GM19324 (cell line): ENCODE data around the gene FOXK1.
"Not testable (repeated sequence)": the region's sequence is repeated elsewhere in the genome, so short reads cannot be mapped to it uniquely, and the experiment has no call there.

Experiments
- ATAC-seq: cut with Tn5 transposase; IDR thresholded peaks from one replicate; pipeline ENCODE4 v1.9.1; 2021; ENCODE audit warnings: mild to moderate bottlenecking, moderate library complexity; ENCODE audit not compliant: unreplicated experiment, low FRiP score

The FOXK1 gene

DNA sequence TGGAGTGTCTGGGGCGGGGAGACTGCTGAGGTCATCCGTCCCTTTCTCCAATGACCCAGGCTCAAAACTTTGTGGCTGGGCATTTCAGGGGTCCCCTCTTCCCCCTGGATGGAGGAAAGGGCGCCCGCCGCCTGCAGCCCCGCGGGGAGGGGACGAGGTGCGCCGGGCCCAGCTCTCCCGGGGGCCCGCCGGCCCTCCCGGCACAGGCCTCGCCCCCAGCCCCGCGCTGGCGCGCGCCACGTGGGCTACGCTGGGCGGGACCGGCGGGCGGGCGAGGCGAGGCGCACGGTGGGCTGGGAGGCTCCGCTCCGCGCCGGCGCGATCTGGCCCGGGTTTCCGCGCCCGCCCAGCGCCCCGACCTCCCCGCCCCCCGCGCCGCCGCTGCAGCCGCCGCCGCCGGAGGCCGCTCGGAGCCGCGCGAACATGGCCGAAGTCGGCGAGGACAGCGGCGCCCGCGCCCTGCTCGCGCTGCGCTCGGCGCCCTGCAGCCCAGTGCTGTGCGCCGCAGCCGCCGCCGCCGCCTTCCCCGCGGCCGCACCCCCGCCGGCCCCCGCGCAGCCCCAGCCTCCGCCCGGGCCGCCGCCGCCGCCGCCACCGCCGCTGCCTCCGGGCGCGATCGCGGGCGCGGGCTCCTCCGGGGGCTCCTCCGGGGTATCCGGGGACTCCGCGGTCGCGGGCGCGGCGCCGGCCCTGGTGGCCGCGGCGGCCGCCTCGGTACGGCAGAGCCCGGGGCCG is at the start of gene FOXK1:
FOXK1 (plus strand) TSS at position 410 of the 735 bp plus-strand sequence; CDS start at position 424, 14 bp downstream.
- ATAC-seq: peak; percentile 72

DNA sequence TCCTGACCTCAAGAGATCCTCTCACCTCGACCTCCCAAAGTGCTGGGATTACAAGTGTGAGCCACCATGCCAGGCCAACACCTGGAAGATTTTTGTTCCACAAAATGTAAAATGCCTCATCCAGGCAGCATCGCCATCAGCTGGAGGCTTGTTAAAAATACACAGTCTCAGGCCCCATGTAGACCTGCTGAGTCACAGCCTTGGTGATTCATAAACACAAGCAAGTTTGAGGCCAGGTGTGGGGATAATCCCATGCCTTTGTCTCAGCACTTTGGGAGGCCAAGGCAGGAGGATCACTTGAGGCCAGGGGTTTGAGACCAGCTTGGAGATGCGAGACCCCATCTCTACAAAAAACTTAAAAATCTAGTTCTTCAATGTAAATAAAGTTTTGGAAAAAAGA is 49.1 kb upstream of the FOXK1 start:
- no peak for ATAC-seq

DNA sequence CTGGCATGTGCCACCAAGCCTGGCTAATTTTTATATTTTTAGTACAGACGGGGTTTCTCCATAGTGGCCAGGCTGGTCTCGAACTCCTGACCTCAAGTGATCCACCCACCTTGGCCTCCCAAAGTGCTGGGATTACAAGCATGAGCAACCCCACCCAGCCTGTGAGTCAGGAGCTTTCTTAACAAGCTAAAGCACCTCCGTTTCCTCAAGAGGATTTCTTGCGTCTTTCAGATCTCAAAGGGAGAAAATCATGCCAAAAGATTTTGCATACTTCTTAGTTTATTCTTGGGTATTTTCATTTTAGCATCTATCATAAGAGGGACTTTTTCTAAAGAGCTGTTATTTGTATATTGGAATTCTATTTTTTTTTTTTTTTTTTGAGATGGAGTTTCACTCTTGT is 47.9 kb upstream of the FOXK1 start:
- ATAC-seq: no peak

DNA sequence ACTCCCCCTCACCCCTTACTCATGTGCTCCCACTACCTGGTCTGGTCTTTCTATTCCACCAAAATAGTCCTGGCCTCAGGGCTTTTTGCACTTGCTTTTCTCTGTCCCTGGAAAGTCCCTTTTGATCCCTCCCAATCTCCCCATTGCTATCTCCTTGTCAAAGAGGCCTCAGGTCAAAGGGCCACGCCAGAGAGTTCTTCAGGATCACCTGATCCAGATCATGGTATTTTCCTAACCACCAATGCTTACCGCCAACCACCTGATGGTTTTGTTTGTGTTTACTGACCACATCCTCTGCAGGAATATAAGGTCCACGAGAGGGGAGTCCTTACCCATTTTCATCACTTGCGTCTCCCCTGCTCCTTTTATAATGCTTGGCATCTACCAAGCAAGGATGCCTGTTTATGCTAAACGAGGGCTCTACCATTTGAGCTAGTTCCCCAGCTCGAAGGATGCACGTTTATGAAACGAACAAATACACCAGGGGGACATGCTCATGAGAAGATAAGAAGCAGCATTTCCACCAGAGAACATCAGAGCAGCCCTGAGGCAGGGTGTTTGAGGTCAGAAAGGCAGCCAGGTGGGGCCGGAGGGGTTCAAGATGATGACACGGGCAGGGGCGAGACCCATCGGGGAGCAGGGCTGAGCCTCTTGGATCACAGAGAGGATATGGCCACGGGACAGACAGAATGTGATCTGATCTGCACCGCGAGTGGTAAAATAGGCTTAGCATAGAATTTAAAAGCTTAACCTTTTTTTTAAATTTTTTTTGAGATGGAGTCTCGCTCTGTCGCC is 43.1 kb upstream of the FOXK1 start:
- ATAC-seq: no peak

DNA sequence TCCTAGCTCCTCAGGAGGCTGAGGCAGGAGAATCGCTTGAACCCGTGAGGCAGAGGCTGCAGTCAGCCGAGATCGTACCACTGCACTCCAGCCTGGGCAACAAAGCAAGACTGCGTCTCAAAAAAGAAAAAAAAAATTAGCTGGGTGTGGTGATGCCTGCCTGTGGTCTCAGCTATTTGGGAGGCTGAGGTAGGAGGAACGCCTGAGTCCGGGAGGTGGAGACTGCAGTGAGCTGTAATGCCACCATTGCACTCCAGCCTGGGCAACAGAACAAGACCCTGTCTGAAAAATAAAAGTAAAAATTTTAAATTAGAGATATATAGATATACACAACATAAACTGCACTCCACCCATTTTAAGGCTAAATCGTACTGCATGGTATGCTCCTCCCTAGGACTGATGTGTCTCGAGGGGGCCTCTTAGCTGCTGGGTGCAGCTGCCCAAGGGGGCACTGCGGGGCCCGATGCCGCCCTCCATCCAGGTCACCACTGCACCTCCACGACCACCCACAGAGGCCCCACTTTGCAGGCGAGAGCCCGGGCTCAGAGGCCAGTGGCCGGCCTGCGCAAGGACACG is 40.9 kb upstream of the FOXK1 start:
- ATAC-seq: no peak

DNA sequence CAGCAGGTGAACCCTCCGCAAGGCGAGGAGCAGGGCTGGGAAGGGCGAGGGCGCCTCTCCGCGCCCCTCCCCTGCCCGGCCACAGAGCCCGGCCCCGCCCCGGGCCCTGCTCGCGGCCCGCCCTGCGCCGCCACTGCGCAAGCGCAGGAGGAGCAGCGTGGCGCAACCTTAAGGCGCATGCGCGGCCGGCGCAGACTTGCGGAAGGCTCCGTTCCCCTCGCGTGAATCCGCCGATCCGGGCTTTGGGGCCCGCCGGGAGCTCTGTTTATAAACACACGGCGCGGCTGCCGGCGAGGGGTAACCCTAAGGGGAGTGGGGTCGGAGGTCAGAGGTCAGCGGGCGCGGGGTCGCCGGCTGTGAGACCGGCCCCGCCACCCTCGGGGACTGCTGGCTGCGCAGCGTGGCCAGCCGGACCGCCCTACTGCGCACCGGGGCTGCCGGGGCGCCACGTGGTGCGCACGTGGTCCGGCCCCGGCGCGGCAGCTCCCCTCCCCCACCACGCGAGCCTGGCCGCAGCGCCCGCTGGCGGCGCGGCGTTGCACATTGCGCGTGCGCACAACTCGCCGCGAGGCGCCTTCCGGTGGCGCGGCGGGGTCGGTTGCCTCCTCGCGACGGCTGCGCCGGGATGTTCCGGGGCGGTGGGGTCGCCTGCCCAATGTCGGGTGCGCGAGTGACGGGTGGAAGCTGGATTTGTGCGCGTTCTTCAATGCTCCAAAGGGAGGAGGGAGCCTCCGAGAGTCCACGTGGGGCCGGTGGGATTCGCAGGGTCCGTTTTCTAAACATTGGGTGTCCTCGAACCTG is 40.2 kb upstream of the FOXK1 start:
- ATAC-seq: peak; percentile 91

DNA sequence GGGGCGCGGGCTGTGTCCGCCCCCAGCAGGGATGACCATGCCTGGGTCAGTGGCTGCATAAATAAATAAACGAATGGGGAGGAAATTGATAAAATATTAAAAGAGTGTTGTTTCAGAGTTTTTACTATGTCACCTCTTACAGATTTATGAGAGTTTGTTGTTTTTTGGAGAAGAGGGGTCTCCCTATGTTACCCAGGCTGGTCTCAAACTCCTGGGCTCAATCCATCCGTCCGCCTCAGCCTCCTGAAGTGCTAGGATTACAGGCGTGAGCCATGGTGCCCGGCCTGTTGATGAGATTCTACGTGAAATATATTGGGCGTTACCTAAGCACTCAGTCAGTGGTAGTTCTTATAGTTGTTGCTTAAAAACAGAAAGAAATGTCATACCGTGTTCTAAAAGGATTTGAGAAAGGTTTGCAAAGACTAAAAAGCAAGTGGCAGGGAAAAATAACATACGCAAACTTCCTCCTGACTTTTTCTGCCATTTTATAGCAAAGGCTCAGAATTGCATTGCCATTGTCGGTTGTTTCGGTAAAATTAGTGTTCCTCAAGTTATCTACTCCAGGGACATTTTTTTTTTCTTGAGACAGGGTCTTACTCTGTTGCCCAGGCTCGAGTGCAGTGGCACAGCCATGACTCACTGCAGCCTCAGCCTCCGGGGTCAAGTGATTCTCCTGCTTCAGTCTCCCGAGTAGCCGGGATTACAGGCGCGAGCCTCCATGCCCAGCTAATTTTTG is 39.5 kb upstream of the FOXK1 start:
- ATAC-seq: no peak

DNA sequence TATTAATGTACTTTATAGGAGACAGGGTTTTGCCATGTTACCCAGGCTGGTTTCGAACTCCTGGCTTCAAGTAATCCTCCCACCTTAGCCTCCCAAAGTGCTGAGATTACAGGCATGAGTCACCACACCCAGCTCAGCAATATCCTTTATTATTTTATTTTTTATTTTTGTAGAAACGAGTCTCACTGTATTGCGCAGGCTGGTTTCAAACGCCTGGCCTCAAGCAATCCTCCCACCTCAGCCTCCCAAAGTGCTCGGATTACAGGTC is 39.0 kb upstream of the FOXK1 start:
- ATAC-seq: not testable (repeated sequence)

DNA sequence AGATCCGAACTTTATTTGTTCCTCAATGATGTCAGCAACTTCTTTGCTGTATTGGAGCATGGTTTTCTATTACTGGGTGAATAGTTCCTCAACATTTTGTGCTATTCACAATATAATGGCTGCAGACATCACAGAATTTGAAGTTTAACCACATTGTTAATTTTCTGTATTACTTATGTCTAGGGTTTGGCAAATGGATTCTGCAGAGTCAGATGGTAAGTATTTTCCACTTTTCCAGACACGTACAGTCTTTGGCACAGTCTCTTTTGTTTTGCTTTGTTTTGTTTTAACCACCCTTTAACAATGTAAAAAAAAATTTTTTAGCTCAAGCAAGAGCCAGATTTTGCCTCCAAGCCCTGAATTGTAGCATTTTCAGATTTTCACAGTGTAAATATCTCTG is 36.8 kb upstream of the FOXK1 start:
- ATAC-seq: no peak

DNA sequence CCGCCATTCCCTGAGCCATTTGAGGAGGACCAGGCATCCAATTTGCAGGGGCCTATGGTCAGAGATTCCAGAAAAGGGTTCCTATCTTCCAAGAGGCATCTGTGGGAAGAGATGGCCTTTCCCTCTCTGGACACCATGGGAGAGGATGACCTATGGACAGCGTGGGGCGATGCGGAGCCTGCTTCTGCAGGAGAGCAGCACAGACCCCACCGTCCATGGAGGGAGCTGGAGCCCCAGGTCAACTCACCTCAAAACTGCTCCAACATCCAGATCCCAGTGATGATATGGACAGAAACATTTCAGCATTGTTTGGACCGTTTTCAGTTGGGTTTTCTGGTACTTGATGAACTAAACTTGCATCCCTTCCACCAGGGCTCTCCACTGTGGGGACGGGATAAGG is 34.0 kb upstream of the FOXK1 start:
- ATAC-seq: no peak

DNA sequence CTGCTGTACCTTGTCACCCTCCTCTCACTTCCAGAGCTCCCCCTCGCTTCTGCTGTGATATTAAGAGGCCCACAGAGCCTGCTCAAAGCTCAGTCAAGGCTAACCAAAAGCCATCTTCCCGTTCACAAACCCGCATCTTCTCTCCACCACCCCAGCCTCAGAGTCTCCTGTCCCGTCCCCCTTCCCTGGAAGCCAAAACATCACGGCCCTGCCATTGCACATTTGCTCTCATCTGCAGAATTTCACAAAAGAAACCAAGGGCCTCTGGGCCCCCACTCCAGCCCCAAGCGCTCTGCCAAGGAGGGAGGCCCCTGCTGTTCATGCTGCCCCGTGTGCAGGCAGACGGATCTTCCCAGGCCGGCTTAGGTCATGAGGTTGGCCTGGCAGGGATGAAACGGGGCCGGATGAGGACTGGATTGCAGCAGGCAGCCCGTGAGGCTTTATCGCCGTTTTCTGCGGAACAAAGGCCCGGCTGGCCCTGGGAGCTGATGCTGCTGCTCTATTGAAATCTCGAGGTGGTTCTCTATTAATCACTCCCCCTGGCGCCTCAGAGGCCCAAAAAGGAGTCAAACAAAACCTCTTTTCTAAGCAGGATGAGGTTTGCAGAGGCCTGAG is 31.6 kb upstream of the FOXK1 start:
- no peak for ATAC-seq

DNA sequence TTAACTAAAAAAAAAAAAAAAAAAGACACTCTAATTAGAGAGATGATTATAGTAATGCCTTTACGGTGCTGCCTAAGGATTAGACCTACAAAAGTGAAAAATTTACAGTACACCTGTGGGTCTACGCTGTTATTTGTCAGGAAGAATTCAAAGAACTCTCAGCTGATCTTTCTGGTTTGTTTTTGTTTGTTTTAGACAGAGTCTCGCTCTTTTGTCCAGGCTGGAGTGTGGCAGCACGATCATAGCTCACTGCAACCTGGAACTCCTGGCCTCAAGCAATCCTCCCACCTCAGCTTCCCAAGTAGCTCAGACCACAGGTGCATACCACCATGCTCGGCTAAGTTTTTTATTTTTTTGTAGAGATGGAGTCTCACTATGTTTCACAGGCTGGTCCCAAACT is 28.3 kb upstream of the FOXK1 start:
- no peak for ATAC-seq

DNA sequence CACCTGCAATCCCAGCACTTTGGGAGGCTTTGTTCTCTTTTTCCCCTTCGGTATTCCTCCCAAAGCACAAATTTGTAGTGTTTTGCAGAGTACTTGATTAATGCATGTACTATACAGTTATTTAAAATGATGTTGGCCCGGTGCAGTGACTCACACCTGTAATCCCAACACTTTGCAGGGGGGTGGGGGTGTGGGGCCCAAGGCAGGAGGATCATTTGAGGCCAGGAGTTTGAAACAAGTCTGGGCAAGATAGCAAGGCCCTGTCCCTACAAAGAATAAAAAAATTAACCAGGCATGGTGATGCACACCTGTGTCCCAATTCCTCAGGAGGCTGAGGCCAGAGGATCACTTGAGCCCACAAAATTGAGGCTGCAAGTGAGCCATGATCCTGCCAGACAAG is 26.8 kb upstream of the FOXK1 start:
- no peak for ATAC-seq

DNA sequence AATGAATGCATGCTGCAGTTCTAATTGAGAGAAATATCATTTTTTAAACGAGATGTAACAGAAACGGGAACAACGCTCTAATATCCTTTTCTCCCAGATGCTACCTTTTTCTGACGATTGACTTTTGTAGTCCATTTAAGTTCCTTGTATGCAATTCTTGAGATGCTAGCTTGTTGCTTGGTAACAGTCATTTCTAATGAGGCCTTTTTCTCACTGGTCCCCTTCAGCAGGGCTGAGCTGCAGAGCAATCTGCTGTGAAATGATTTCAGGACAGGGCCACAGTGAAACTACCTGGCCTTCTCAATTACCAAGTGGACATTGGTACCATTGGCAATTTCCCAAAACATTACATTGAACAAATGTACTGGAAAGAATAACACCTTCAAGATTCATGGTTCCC is 26.2 kb upstream of the FOXK1 start:
- no peak for ATAC-seq

DNA sequence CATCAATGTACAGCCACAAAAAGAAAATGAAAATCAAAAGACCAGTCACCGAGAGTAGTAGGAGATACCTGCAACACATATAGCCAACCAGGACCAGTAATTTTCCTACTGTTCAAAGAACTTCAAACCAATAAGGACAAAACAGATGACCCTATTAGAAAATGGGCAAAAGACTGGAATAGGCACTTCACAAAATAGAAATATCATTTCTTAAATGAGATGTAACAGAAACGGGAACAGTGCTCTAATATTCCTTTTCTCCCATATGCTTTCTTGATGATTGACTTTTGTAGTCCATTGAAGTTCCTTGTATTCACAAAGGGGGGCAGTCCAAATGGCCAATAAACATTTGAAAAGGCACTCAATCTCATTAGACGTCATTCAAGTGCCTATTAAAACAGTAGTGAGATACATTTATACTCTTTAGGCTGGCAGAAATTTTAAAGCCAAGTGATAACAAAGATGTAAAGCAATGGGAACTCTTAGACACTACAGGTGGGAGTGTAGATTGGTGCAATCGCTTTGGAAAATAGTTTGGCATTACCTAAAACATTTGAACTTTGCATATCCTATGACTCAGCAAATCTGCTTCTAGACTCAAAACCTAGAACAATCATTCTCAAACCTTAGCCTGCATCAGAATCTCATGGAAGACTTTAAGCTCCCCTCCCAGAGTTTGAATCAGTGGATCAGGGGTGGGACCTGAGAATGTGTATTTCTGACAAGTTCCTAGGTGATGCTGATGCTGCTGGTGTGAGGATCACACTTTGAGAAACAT is 24.3 kb upstream of the FOXK1 start:
- no peak for ATAC-seq

DNA sequence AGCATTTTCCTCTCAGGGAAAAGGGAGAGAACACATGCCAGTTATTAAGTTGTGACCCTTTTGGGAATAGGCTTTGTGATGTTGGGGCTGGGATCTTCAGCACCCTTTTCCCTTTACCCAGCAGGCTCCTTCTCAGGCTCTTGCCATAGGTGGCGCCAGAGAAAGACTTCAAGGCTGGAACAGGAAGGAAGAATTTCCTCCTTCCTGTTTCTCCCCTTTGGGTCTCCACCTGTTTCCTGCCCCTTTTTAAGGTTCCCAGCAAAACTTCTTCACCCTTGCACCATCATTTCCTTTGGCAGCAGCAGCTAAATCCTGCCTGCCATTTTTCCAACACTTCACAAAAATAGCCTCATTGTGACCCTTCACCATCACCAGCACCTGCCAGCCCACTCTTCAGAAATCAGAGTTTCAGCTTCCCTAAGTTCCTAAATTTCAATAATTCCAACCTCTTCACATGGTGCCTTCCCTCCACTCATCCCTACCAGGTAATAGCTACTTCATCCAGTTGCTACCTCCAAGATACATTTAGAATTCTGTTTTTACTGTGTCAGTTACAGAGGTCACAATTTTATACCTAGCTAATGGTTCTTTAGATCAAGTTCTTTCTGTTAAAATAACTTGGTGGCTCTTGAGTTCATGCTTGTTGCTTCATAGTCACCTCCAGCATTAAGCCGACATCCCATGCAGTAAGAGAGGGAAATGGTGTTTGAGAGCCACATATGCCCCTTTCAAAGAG is 22.4 kb upstream of the FOXK1 start:
- ATAC-seq: no peak

DNA sequence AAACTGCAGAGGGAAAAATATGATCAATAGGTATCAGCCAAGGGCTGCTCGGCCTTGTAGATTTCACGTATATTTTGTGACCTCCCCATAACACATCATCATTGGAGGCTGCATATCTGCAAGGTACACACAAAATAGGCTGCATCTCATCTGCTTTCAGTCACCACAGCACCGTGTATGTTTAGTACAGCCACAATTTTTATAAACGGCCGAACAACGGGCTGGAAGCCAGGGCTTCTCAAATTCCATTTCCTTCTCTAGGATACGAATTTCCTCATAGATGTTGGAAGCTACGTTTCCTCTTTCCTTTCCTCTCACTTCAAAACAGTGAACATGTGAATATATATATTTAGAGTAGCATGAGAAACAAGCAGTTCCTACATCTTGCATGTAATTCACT is 20.2 kb upstream of the FOXK1 start:
- no peak for ATAC-seq

DNA sequence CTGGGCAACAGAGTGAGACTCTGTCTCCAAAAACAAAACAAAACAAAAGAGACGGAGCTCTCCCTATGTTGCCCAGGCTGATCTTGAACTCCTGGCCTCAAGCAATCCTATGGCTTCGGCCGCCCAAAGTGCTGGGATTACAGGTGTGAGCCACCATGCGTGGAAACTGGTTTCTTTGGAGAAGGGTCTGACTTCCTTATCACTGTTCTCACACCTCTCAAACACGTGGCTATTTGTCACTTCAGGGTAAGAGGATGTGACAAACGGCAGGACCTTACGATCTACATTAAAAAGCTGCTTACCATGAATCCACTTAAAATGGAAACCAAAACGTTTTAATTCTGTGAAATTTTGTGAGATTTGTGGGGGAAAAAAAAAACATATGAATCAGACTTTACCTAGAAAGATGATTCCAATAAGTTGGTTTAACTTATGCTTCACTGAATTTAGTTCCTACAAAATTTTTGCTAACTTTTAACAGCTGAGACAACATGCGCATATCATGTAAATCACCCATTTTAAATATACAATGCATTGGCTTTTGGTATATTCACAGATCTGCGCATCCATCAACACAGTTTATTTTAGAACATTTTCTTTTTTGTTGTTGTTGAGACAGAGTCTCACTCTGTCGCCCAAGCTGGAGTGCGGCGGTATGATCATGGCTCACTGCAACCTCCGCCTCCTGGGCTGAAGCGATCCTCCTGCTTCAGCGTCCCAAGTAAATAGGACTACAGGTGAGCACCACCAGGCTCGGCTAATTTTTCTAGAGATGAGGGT is 18.7 kb upstream of the FOXK1 start:
- ATAC-seq: no peak
